BJ (cell line): ENCODE measurements around the gene B4GALNT1. TPM values are rescaled to one million over a fixed set of nuclear protein-coding genes. Genes with fewer than 3 reads are reported as not detected.

ENCODE experiments used
- CTCF ChIA-PET: fragments of 350-600 bp; formaldehyde crosslinking; extraction: SDS; loops from one replicate; lab custom pipeline; 2021; ENCODE audit warnings: antibody characterized with exemption, inconsistent platforms; lab: Yijun Ruan, JAX
- POLR2A ChIA-PET: fragments of 300-600 bp; sonication (Branson Sonifier 250); formaldehyde crosslinking; extraction: SDS; loops from one replicate; lab custom pipeline; 2021; ENCODE audit warnings: antibody characterized with exemption; lab: Charles Lee
- DNase-seq: peaks from one replicate; pipeline ENCODE4 v3.0.0-alpha.2; 2011; ENCODE audit warnings: low read depth
- H3K27me3 ChIP-seq: 2 replicates; pipeline ENCODE4 v1.6.0; 2011; ENCODE audit warnings: low read length; ENCODE audit not compliant: control insufficient read depth, insufficient read depth
- H3K36me3 ChIP-seq: 2 replicates; pipeline ENCODE4 v1.5.1; 2011; ENCODE audit warnings: low read length; ENCODE audit not compliant: control insufficient read depth, insufficient read depth
- H3K4me3 ChIP-seq: 2 replicates; pipeline ENCODE4 v1.5.1; 2011; ENCODE audit warnings: low read depth, mild to moderate bottlenecking, control low read depth, low read length
- CTCF ChIP-seq: IDR thresholded peaks from 2 replicates; pipeline ENCODE4 v1.5.1; 2011; ENCODE audit warnings: low read depth, mild to moderate bottlenecking, control low read depth, inconsistent platforms, low read length, moderate library complexity; ENCODE audit not compliant: insufficient read depth
- polyA plus RNA-seq: library from polyadenylated mRNA; depleted of rRNA; stranded (reverse); fragments of >200 nt; gene quantifications from 2 replicates; pipeline ENCODE4 v1.2.3, GENCODE V29; 2011

Gene B4GALNT1
- polyA plus RNA-seq, 1 experiment, result 2.7 TPM

GRCh38 chr12:57621497-57622292 lies 11.3 kb downstream of the B4GALNT1 start:
- peaks cover 31% of the 10 kb centered on the region for H3K27me3 ChIP-seq
- ChIA-PET POLR2A (no interaction called here), CTCF (interaction anchor here (0.6 to 17.5 kb wide), 25 partner anchors 9 to 212 kb away, joined by 3 to 257 read pairs (median 4); partner anchors contain the start of genes ARHGEF25, B4GALNT1 and PIP4K2C)
- no peaks in the 10 kb centered on the region for H3K36me3 ChIP-seq
- H3K4me3 ChIP-seq, result peak overlapping the region; percentile 35
- DNase-seq, result no peak
- TF ChIP-seq CTCF, result peak; percentile 95

GRCh38 chr12:57620936-57621496 lies 12.0 kb downstream of the B4GALNT1 start:
- CTCF ChIA-PET, result interaction anchor here (0.7 to 17.5 kb wide), 17 partner anchors 9 to 213 kb away, joined by 3 to 257 read pairs (median 5); partner anchors contain the start of genes ARHGEF25, B4GALNT1 and PIP4K2C
- peaks cover 26% of the 10 kb centered on the region for H3K27me3 ChIP-seq

DNA sequence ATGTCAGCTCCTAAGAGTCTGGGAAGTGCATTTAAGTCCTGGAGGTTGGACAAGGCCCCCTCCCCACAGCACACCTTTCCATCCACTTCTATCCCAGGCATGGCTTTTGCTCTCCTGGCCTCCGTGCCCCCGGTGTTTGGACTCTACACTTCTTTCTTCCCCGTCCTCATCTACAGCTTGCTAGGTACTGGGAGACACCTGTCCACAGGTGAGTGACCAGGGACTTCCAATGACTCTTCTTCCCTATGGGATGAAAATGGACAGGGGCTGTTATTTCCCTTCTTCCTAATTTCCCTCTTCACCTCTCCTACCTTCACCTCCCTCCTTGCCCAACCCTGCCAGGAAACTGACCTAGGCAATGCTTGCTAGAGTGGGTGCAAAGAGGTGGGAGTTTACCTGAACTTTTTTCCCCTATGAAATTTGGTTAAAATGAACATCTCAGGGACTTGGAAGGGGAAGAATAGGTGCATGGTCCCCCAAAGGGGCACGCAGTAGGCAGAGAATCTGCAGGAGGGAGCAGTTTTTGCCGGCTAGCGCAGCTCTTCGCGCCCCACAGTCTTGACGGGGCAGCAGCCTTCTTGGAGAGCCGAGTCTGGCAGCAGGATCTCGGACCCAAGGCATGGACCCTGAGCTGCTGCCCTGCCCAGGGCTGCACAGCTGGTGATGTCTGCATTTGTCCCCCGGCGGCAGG lies 12.6 kb downstream of the B4GALNT1 start:
- CTCF ChIA-PET, result interaction anchor here (0.7 to 17.5 kb wide), 18 partner anchors 8 to 160 kb away, joined by 3 to 257 read pairs (median 4); partner anchors contain the start of genes ARHGEF25, B4GALNT1 and PIP4K2C
- H3K4me3 ChIP-seq, result no peak overlapping the region
- no peak for DNase-seq
- H3K36me3 ChIP-seq, result peaks cover 8% of the 10 kb centered on the region
- POLR2A ChIA-PET, result no interaction called here
- H3K27me3 ChIP-seq, result peaks cover 26% of the 10 kb centered on the region
- no peak for TF ChIP-seq CTCF

More at GRCh38 chr12:57620936-57621496, 12.0 kb downstream of the B4GALNT1 start:
- peaks cover 3% of the 10 kb centered on the region for H3K36me3 ChIP-seq
- POLR2A ChIA-PET, result no interaction called here
- H3K4me3 ChIP-seq, result no peak overlapping the region; the same call in 1 of the 2 replicates
- no peak for TF ChIP-seq CTCF
- no peak for DNase-seq

DNA sequence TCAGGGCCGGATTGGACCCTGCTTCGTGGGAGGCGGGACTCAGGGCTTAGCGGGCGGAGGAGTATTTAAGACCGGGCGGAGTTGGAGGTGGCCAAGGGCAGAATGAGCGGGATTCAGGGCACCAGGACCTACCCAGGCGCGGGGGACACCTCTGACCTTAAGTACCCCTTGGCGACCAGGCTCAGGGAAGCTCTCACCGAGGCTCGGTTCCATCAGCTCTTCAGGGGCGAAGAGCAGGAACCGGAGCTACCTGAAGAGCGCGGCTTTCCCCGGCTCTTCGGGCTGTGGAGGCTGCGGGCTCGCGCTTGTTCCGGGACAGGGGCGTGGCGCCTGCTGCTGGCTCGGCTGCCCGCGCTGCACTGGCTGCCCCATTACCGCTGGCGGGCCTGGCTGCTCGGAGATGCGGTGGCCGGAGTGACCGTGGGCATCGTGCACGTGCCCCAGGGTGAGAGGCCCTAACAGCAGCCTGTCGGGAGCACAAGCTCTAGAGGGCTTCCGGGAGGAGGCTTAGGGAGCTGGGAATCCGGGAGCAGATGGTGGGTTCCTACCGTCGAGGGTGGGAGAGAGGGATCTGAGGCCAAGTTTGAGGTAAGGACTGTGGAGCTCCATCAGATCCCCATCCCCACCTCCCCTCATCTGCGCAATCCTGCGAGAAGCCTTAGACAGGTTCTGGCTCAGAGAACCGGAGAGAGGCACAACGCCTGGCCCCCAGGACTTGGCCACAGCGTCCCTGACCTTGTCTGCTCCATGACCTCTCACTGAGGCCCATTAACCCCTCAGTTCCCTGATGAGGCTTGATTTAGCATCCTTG lies 13.4 kb downstream of the B4GALNT1 start:
- POLR2A ChIA-PET, result no interaction called here
- no peak for DNase-seq
- TF ChIP-seq CTCF, result no peak
- Histone ChIP-seq H3K27me3 (peaks cover 23% of the 10 kb centered on the region), H3K36me3 (peaks cover 14% of the 10 kb centered on the region), H3K4me3 (no peak overlapping the region)
- CTCF ChIA-PET, result interaction anchor here (0.7 to 17.5 kb wide), 9 partner anchors 8 to 134 kb away, joined by 3 to 257 read pairs (median 4); partner anchors contain the start of genes B4GALNT1 and PIP4K2C
